Endothelial cell of hepatic sinusoid (primary cell): Measurements from ENCODE around the gene PHLDB1.
"Not testable (repeated sequence)": the region's sequence is repeated elsewhere in the genome, so short reads cannot be mapped to it uniquely, and the experiment has no call there.

Experiments
- in situ Hi-C: cut with HindIII; loops from 2 replicates; pipeline ENCODE4 v1.10.0; 2017; ENCODE audit warnings: low sequenced_read_pairs

PHLDB1 gene

DNA sequence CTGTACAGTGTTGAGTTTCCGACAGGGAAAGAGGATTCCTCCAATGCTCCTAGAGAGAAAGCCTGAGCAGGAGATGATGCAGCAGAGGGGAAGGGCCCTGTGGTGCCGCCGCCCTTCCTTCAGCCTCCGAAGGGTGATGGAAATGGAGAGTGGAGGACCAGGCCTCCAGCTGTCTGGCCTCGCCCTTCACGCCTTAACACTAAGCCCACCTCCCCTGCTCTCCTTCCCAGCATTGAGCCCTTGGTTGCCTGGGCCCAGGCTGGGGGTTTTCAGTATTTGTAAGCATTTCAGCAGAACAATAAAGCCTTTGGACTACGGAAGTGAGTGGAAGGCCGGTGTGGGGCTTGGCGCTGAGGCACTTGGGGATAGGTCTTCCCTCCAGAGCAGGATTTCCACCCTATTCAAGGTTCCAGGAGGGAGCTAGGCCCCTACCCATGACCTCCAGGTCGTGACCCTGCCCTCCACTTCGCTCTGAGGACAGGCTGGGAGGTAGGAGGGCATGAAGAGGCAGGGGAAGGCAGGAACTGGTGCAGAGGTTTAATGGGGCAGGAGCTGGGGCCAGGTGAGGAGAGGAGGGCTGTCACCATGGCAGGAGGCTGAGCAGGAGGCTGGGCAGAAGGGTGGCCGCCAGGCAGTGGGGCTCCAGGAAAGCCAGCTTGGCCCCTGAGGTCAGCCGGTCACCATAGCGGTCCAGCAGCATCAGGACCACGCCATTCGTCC, 50.5 kb downstream of the PHLDB1 start:
- in situ Hi-C loops, result no loop called here

DNA sequence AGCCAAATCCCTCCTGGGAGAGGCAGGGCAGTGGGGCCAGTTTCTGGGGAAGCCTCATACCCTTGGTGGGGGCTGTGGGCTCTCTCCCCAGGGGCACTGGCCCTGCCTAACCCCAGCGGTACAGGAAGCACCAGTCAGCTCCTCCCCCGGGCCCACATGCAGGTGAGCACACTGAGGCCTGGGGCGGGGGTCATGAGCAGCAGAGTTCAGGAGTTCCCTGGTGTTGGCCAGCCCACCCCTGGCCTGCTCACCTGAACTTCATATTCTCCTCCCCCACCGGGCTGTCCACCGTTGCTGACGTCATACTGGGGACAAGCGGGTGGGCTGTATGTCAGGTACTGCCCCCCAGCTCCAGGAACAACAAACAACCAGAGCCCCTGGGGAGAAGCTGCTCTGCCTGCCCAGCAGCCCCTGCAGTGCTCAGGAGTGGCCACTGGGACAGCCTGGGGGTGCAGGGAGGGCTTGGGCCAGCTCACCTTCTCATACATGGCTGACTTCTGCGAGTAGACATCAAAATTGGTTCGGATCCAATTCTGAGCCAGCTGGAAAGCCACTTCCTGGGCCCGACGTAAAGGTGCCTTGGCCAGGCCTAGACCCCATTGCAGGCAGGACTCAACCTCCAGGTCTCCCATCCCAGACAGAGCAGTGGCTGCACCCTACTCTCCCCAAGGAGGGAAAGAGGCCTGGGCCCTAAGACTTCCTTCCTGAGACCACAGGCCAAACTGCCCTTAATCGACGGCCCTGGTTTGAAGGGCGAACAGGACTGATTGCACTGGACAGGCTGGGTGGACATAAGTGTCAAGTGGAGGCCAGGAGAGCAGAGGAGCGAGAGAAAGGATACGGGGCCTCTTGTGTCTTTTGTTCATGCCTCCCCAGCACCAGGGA, 51.3 kb downstream of the PHLDB1 start:
- in situ Hi-C loops, result no loop called here

DNA sequence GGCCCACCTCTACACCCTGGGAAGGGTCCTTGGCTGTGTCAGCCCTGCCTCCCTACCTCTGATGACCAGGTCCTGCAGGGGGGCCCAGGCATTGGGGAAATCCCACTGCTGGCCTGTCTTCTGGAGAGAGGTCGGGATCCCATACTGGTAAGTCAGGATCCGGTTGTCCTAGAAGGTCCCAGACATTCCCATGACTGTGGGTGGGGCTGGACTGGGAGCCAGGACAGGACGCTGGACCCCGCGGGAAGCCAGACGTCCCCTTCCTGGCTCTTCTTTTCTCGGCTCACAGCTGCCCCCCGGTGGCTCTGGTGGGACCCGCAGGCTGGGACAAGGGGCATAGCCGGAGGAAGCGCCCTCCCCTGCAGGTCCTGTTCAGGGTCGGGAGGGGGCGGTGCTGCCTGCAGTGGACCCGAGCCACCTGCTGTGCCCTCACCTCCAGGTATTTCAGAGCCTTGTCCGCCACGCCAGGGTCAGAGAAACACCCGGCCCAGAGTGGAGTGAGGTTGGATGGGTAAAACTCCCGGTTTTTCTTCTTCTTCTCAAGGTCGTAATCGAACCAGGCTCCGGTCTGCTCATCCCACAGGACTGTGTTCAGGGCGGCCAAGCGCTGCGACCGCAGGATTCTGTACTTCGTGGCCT, 52.0 kb downstream of the PHLDB1 start:
- in situ Hi-C loops, result no loop called here

DNA sequence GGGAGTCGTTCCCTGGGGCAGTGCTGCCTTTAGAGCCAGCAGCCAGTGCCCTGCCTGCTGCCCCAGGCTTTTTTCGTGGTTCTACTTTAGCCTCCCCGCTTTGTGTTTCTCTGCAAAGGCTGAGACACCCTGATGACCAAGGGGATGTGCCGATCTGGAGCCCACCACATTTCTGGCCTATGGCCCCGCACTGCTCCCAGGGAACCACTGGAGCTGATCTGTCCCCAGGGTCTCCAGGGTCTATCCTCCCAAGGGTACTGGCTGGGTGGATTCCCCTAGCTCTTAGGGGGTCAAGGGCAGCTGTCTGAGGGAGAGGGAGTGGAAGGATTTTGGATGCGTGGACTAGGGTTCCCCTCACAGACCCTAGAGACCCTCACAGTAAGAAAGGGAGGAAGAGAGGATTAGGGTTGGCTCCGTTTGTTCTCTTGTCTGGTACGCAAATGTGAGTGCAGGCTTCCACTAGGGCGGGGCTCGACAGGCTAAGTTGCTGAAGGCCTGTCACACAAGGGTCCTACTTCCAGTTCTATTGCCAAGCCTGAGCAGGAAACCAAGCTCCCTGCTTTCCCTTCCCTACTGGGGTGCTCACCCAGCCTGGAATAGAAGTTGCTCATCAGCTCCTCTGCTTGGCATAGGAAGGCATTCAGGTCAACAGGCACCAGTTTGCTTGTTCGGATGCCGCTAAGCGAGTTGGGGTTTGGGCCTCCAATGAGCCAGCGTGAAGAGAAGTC, 52.7 kb downstream of the PHLDB1 start:
- in situ Hi-C loops, result no loop called here

DNA sequence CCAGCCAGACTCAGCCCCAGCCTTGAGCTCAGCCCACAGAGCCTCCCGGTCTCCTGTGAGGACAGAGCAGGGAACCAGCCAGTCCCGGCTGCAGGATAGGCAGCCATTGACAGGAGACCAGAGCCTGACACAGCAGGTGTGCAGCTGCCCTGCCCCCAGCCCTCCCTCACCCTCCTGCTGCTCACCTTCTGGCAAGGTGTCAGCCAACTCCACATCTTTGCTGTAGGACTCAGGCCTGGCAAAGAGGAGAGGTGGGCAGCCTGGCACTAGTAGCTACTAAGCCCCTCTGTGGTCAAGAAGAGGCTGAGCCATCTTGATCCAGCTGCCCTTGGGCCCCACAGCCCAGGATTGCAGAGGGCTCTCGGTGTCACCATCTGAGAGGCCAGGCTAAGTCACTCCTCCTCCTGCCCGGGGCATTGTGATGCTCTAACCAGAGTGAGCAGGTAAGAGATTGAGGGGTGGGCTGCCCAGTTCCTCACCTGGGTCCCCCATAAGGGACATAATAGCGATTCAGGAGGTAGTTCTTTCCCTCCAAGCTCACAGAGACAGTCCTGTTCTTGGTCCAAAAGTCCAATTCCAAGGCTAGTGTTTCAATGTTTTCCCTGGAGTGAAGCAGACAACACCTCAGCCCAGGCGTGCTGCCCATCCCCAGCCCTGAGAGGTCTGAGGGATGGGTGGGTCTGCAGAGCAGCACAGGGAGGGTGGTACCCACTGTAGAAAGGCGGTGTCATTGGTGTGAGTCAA, 53.4 kb downstream of the PHLDB1 start:
- in situ Hi-C loops, result no loop called here

DNA sequence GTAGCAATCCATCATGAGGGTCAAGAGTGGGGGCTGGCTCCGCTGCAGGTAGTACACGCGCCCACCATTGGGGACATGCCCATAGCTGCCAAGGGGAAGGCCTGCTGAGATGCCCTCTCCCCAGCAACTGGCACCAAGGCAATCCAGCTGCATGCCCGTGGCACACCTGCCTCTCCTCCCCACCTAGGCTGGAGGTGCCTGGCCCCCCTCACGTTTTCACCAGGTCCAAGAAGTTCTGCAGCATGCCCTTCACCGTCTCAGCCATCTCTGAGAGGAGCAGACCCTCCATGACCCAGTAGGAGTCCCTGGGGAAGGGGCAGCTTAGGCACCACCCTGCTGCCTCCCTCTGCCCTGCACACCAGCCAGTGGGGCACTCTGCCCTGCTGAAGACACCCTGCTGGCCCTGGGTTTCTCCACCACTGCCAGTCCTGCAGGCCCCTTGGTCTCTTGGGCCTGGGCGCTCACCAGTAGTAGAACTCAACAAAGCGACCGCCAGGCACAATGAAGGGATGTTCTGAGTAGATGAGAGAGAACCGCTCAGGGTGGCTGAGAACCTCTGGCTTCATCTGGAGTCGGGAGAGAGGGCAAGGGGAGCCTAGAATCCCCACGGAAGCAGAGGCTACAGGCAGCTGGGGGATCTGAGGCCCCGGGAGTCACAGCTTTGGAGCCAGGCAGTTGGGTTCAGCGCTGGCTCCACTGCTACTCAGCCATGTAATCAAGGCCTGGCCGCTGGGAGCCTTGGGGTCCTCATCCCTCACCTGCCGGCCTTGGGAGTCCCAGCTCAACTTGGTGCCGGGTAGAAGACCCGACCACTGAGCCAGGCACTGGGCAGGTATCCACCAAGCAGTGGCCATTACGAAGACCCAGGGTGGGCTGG, 54.2 kb downstream of the PHLDB1 start:
- in situ Hi-C loops, result no loop called here

DNA sequence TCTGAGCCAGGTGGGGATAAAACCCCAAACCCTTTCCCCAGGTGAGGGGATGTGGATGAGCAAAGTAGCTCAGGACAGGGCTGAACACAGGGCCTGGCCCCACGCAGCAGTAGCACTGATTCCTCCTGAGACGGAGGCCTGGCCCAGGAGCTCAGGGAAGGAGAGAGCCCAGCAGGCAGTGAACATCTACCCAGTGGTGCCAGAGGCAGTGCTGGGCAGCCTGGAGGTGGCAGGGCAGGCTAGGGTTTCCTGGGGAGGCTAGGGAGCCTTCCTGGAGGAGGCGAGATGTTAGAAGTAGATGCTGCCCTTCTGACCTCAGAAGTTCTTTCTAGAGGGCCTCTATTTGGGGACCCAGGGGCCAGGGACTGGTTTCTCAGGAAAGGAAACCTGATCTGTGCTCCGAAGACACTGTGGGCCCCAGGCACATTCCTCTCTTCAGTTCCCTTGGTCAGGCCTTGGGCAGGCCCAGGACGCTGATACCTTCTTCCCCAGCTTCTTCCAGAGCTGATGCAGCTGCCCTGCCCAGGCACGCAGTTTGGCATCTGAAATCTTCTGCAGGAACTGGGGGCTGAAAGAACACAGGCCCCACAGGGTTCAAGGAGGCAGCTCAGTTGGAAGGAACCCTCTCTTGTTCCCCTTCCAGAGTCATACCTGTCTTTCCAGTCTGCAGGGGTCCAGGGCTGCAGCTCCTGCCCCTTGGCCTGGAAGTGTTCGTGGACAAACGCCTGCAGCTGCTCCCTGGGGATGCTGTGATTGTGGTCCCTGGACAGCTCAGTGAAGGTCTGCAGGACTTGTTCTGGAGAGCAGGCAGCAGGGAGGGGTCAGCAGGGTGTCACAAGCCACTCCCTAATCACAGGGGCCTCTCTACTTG, 55.2 kb downstream of the PHLDB1 start:
- in situ Hi-C loops, result no loop called here

DNA sequence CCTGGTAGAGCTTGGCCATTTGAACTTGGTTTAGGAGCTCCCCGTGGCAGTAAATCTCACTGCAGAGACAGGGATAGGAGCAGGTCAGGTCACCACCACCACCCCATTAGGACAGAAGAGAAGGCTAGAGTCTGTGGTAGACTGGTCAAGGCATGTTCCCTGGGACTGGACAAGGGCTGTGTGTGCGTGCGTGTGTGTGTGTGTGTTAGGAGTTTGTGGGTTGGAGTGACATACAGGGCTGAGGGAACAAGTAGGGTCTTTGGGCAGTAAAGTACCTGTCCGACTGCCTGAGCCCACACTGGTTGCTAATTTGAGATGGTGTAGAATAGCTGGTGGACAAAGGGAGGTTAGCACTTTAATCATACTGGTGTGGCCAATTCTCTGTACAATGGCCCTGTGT, 56.0 kb downstream of the PHLDB1 start:
- in situ Hi-C loops, result no loop called here

DNA sequence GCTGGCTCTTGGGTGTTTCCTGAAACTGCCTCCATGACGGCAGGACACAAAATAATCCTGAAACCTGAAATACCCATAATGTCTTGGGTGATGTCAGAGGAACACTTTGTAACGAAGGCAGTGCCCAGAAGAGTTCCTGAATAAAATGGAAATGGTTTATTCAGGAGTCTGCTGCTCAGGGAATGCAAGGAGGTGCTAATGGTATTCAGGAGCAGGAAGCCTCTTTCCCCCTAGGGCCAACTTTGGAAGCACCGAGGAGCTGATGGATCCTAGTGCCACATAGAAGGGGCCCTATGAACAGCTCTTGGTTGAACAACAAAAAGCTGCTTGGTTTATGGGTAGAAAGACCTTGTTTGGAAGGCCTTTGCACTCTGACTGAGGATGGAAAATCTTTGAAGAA, 56.5 kb downstream of the PHLDB1 start:
- in situ Hi-C loops, result no loop called here

DNA sequence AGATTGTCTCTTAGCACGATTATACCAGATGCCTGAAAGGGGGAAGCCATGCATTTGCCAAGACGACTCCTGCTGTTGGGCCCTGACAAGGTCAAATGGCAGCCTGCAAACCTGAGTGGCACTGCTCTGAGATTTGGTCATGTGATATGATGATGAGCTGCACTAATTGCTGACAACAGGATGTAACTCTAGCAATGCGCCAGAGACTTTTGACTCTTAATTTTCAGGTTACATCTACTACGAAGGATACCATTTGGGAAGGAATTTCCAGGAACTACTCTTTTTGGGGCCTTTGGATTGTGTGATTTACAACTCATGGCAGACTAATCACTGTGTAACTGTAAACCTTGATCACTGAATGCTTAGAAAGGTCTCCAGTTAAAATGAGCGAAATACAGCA, 59.0 kb downstream of the PHLDB1 start:
- in situ Hi-C loops, result no loop called here

DNA sequence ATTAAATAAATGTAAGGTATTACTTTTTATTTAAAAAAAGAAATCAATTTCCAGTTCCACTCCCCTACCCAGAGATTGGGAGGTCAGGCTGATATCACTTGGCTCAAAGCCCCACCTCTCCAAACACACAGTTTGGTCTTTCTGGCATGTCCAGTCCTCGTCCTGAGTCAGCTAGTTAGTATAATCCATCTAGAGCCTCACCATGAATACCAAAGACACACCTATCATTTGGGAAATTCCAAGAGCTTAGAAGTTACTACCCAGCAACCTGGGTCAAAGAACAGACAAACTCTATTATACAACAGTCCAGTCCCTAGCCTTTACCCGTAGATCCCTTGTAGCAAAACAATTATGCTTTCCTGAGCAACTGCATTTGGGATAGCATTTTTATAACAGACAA, 62.6 kb downstream of the PHLDB1 start:
- in situ Hi-C loops, result no loop called here

DNA sequence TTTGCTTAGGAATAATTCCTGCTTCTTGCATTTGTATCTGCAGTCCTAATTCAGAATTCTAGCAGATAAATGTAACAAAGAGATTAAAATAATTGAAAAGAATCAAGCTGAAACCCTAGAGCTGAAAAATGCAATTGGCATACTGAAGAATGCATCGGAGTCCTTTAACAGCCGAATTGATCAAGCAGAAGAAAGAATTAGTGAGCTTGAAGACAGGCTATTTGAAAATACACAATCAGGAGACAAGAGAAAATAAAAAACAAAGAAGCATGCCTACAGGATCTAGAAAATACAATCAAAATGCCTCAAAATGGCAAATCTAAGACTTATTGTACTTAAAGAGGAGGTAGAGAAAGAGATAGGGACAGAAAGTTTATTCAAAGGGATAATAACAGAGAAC, 63.8 kb downstream of the PHLDB1 start:
- in situ Hi-C loops, result no loop called here

DNA sequence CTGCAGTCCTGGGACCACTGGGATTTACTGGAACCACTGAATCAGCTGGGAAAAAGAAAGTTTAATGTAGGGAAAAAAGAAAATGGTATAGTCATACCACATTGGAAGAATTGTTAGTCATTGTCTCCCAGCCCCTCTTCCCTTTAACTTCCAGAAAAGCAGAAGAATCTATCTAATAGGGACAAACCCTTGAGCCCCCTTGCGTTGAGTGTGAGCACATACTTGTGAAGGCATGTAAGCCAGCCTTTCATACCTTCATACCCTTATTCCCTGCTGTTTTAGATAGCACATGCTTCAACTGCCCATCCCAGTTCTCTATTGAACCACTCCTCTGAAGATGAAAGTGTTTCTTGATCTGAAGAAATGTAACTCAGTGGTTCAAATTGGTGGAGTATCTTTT, 65.4 kb downstream of the PHLDB1 start:
- in situ Hi-C loops, result no loop called here

DNA sequence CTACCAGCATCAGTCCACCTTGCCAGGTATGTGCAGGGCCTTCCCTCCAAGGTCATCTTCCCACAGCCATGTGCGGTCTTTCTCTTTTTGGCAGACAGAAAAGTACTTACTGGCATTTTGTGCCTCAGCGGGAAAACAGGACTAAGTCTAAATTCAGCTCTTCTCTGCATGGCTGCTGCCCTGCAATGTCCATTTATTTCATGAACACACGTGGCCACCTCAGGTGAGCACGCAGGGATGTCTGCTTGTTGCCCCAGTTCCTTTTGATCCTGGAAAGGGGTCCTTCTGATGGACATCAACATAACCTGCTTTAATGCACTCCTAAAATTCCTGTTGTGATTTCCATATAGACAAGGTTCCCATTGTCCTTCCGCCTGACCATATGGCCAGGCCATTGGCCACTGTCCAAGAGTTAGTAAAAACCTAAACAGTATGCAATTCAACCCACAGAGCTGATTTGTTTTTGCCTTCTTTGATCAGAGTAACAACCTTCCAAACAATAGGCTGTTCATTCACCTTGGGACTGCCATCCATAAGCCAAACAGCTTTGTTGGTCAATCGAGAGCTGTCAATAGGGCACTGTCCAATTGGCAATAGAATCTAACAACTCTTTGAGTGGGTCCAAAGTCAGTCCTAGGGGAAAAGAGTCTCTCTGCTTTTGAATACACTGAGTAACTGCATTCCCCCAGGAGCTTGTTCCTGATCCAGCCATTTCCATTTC, 66.1 kb downstream of the PHLDB1 start:
- in situ Hi-C loops, result no loop called here

DNA sequence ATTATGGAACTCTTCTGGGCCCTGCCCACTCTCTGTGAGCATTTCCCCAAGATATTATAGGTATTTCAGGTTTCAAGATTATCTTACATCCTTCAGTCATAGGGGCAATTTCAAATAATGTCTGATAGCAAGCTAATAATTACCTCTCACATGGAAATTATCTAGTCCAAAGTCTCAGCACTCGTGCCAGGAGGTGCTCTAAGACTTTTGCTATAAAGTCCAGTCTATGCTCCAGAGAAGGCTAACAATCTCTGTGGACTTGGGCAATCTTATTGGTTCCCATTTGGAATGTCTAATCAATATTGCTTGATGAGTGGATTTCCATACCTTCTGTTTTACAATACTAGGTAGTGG, 66.6 kb downstream of the PHLDB1 start:
- in situ Hi-C loops, result no loop called here

DNA sequence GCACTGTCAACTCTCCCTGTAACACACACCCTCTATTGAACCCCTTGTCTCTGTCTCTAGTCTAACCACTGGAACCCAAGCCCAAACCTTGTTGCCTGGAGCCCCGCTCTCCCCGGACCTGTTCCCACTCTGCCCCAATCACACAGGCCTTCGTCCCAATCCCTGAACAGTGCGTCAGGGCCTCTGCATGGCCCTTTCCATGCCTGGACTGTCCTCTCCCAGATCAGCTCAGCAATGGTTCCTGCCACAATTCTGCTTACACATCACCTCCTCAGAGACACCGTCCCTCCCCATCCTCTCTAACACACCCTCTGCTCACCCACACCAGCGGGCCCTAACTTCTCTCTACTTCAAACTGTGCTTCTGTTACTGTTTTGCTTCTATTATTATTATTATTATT, 70.6 kb downstream of the PHLDB1 start:
- in situ Hi-C loops, result no loop called here

DNA sequence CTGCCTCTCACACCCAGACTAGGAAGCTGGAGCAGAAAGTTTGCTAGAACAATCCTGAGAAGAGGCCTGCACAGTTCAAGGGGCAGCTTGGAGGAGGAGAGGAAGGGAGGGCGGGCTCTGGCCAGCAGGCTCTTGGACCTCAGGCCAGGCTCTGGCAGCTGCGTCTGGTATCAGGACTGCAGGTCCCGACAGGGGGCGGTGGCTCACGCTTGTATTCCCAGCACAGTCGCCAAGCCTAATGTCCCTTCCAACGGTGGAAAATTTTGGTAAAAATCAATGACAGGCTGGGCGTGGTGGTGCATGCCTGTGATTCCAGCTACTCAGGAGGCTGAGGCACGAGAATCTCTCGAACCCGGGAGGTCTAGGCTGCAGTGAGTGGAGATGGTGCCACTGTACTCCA, 71.5 kb downstream of the PHLDB1 start:
- in situ Hi-C loops, result not testable (repeated sequence)

DNA sequence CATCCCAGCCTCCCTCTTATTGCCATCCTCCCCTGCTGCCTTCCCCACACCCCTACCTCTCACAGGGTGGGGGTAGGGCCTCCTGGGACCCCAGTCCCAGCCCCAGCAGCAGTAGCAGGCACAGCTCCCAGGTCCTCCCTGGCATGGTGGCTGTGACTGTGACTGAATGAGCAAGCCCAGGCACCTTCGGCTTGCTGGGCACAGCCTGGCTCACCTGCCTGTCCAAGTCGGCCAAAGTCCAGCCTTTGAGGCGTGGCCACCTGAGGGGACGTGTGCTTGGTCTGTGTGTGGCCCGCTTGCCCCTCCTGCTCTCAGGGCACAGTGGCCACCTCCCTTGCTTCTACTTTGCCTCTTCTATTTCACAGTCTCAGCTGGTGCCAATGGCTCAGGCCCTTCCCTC, 72.1 kb downstream of the PHLDB1 start, which contains the start of gene TREH:
TREH (minus strand) TSS at position 168 of the 400 bp plus-strand sequence; CDS start at position 145, 23 bp downstream.
- in situ Hi-C loops, result no loop called here
